C4-2B (cell line): Measurements from ENCODE around the gene SLC1A2.

Source experiments
- H3K27ac ChIP-seq: fragments of 450-650 bp; 2 replicates; pipeline ENCODE4 v1.5.1; 2017
- ZFX ChIP-seq: fragments of 450-650 bp; IDR thresholded peaks from 2 replicates; pipeline ENCODE4 v1.6.1; 2017
- TF ChIP-seq, protein P1 (sequence below): fragments of 450-650 bp; conservative IDR thresholded peaks from 2 replicates; pipeline ENCODE4 v1.5.1; 2017; ENCODE audit warnings: mild to moderate bottlenecking

SLC1A2 gene

DNA sequence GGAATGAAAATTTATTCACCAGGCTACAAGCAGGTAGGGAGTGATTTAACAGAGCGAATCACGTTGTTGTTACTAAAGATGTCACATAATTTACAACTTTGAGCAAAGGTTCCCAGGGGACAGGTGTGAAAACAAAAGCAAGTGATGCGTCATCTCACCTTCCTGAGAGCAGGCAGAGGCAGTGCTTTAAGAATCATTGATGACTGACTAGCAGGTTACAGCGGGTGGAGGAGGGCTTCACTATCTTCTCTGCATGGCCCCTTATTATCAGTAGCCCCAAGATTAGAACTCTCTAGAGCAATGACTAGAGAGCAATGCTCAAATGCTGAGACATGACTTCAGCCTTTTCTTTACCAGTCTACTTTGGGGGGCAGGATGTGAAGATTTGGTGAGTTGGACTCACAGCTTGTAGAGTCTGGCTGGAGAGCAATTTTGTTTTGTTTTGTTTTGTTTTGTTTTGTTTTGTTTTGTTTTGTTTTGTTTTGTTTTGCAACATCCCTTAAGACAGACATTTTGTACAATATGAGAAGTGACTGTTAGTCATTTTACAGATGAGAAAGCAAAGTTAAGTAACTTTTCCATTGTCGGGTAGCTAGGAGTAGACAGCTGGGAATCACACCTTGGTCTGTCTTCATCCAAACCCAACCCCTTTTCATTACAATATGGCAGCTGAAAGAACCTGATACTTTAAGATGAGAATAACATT, 84.8 kb downstream of the SLC1A2 start:
- TF ChIP-seq ZFX, result no peak
- TF ChIP-seq, protein P1, sequence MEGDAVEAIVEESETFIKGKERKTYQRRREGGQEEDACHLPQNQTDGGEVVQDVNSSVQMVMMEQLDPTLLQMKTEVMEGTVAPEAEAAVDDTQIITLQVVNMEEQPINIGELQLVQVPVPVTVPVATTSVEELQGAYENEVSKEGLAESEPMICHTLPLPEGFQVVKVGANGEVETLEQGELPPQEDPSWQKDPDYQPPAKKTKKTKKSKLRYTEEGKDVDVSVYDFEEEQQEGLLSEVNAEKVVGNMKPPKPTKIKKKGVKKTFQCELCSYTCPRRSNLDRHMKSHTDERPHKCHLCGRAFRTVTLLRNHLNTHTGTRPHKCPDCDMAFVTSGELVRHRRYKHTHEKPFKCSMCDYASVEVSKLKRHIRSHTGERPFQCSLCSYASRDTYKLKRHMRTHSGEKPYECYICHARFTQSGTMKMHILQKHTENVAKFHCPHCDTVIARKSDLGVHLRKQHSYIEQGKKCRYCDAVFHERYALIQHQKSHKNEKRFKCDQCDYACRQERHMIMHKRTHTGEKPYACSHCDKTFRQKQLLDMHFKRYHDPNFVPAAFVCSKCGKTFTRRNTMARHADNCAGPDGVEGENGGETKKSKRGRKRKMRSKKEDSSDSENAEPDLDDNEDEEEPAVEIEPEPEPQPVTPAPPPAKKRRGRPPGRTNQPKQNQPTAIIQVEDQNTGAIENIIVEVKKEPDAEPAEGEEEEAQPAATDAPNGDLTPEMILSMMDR, result no peak

DNA sequence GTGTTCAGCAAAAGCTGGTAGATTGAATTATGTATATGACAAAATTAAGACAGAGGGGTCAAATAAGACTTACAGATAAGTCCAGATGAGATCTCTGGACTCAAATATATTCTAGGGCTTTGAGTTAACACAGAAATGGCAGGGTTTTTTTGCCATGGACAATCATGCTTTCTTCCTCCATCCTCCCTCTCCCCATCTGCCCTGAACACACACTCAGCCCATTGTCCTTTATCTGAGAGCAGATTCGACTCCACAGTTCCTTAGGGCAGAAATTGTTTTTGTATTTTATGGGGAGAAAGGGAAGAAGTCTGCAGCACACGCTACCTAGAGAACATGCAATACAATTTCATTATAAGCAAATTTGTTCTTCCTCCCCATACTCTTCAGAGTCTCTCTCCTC, 86.8 kb downstream of the SLC1A2 start:
- TF ChIP-seq ZFX, result no peak
- TF ChIP-seq, protein P1, result no peak
- peak overlapping the region; percentile 15; the same call in 1 of the 2 replicates for H3K27ac ChIP-seq

More for the DNA sequence above, 84.8 kb downstream of the SLC1A2 start:
- no peak overlapping the region for H3K27ac ChIP-seq

DNA sequence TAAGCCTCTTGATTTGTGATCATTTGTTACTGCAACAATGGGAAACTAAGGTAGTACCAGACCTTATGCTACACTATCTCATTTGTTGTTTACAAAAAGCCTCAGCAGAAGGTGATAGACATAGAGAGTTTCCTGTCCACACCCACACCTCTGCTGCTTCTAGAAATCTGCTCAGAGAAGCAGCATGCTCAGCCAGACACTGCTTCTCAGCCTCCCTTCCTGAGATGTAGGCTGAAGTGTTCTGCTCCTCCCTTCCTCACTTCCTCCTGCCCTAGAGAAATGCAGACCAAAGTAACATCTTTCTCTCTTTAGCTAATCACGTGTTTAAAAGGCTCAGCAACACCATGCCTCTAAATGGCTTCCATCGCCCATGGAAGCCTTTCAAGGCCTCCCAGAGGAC, 88.4 kb downstream of the SLC1A2 start:
- H3K27ac ChIP-seq, result peak overlapping the region; percentile 22; the same call in 1 of the 2 replicates
- TF ChIP-seq, protein P1, result no peak
- no peak for TF ChIP-seq ZFX

DNA sequence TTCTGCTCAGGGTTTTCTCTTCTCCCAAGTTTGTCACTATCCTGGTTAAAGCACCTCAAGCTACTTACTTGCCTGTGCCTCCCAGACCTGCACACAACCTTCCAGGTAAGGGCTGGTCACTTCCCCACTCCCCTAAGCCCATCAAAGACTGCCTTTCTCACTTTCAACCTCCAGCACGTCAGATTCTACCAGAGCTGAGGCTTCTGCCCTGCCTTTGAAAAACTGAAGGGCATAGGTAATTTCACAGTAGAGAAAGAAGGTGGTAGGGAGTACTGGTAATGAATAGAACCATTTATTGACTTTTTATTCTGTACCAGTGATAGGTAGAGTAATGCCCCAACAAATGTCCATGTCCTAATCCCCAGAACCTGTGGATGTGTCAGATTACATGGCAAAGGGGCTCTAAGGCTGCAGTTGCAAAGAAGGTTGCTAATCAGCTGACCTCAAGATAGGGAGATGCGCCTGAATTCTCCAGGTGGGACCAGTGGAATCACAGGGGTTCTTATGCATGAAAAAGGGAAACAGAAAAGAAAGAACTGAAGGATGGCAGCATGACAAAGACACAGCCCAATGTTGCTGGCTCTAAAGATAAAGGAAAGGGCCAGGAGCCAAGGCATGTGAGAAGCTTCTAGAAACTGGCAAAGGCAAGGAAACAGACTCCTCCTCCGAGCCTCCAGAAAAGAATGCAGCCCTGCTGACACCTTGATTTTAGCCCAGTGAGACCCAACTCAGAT, 89.0 kb downstream of the SLC1A2 start:
- no peak for TF ChIP-seq ZFX
- TF ChIP-seq, protein P1, result no peak
- H3K27ac ChIP-seq, result peak overlapping the region; percentile 22; the same call in 1 of the 2 replicates

DNA sequence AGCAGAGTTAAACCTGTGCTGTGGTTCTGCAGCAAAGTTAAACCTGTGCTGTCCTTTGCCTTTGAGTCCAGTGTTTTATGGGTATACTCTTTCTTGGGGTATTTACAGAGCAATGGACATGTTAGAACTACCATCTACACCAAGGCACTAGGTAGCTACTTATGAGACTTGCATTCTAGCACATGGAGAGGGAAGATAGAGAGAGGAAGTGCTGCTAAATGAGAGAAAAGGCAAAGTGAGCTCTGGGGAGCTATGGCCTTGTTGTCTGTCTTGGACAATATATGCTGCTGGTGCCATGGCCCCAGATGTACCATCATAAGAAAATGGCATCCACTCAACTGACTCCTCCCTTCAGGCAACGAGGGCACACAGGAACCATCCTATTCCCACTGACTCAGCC, 91.5 kb downstream of the SLC1A2 start:
- no peak overlapping the region for H3K27ac ChIP-seq
- TF ChIP-seq, protein P1, result no peak
- no peak for TF ChIP-seq ZFX

DNA sequence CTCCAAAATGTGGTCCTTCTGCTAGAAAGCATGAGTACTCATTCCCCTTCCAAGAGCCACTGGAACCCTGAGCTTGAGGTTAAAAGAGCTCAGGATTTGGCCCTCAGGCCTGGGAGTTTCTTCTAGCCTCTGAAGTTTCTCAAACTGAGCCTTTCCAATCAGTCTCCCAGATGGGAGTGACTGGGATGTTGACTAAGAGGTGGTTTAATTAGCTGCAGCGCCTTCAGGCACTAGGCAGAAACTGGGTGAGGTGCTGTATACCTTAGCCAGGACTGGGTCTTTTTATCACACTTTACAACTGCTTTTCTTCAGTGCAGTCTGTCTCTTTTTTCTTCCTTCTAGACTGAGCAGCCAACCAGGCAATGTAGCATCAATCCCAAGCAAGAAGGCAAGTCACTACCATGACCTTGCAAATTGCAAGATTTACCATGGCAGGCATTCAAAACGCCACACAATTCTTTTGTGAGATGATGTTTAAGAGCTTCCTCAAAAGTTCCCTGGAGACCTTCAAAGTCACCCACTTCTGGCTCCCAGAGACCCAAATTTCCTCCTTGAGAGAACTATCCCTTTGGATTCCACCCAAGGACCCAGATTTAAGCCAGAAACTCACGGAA, 93.0 kb downstream of the SLC1A2 start:
- TF ChIP-seq ZFX, result no peak
- TF ChIP-seq, protein P1, result no peak
- no peak overlapping the region for H3K27ac ChIP-seq

DNA sequence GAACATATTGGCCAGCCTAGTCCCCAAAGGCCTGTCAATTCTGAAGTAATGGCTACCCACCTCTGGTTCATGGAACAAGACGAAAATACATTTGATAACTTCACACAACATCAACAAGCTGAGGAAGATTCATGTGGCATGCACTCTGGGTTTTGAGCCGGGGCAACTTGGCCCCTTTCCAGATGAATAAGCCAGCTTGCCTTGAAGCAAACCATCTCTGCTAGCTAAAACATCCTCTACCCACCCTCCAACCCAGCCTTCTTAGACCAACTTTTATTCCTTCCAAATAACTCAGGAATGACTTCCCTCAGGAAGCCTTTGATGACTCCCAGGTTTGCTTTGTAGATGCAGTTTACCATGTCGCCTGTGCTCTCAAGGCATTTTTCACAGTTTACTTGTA, 94.4 kb downstream of the SLC1A2 start:
- H3K27ac ChIP-seq, result no peak overlapping the region
- TF ChIP-seq, protein P1, result no peak
- TF ChIP-seq ZFX, result no peak
